ENCODE results near the gene CASZ1.

GRCh38 chr1:10713614-10714013 is 82.8 kb downstream of the CASZ1 start:
- TF ChIP-seq CTCF (IDR thresholded peaks at IDR 0.05) (no peak), POLR2A (IDR thresholded peaks at IDR 0.05) (no peak)

All from adrenal gland (tissue), 5 donors.